GM19035 (cell line): Measurements from ENCODE around the gene MCCD1.

Experiments used
- ATAC-seq: cut with Tn5 transposase; IDR thresholded peaks from one replicate; pipeline ENCODE4 v1.9.1; 2021; ENCODE audit not compliant: unreplicated experiment

MCCD1 gene

GRCh38 chr6:31568537-31568961 is 39.8 kb downstream of the MCCD1 start:
- peak; percentile 70 for ATAC-seq

GRCh38 chr6:31569861-31570536 is 41.2 kb downstream of the MCCD1 start:
- ATAC-seq, result no peak

DNA sequence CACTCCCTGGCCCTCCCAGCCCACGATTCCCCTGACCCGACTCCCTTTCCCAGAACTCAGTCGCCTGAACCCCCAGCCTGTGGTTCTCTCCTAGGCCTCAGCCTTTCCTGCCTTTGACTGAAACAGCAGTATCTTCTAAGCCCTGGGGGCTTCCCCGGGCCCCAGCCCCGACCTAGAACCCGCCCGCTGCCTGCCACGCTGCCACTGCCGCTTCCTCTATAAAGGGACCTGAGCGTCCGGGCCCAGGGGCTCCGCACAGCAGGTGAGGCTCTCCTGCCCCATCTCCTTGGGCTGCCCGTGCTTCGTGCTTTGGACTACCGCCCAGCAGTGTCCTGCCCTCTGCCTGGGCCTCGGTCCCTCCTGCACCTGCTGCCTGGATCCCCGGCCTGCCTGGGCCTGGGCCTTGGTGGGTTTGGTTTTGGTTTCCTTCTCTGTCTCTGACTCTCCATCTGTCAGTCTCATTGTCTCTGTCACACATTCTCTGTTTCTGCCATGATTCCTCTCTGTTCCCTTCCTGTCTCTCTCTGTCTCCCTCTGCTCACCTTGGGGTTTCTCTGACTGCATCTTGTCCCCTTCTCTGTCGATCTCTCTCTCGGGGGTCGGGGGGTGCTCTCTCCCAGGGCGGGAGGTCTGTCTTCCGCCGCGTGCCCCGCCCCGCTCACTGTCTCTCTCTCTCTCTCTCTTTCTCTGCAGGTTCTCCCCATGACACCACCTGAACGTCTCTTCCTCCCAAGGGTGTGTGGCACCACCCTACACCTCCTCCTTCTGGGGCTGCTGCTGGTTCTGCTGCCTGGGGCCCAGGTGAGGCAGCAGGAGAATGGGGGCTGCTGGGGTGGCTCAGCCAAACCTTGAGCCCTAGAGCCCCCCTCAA is 43.5 kb downstream of the MCCD1 start, which contains the start of gene LTA:
TSS of gene LTA (plus strand) at position 249 of the 871 bp plus-strand sequence. CDS start at position 703, 454 bp downstream.
- ATAC-seq, result no peak

DNA sequence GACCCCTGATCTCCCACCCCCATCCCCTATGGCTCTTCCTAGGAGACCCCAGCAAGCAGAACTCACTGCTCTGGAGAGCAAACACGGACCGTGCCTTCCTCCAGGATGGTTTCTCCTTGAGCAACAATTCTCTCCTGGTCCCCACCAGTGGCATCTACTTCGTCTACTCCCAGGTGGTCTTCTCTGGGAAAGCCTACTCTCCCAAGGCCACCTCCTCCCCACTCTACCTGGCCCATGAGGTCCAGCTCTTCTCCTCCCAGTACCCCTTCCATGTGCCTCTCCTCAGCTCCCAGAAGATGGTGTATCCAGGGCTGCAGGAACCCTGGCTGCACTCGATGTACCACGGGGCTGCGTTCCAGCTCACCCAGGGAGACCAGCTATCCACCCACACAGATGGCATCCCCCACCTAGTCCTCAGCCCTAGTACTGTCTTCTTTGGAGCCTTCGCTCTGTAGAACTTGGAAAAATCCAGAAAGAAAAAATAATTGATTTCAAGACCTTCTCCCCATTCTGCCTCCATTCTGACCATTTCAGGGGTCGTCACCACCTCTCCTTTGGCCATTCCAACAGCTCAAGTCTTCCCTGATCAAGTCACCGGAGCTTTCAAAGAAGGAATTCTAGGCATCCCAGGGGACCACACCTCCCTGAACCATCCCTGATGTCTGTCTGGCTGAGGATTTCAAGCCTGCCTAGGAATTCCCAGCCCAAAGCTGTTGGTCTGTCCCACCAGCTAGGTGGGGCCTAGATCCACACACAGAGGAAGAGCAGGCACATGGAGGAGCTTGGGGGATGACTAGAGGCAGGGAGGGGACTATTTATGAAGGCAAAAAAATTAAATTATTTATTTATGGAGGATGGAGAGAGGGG is 44.7 kb downstream of the MCCD1 start:
- no peak for ATAC-seq

DNA sequence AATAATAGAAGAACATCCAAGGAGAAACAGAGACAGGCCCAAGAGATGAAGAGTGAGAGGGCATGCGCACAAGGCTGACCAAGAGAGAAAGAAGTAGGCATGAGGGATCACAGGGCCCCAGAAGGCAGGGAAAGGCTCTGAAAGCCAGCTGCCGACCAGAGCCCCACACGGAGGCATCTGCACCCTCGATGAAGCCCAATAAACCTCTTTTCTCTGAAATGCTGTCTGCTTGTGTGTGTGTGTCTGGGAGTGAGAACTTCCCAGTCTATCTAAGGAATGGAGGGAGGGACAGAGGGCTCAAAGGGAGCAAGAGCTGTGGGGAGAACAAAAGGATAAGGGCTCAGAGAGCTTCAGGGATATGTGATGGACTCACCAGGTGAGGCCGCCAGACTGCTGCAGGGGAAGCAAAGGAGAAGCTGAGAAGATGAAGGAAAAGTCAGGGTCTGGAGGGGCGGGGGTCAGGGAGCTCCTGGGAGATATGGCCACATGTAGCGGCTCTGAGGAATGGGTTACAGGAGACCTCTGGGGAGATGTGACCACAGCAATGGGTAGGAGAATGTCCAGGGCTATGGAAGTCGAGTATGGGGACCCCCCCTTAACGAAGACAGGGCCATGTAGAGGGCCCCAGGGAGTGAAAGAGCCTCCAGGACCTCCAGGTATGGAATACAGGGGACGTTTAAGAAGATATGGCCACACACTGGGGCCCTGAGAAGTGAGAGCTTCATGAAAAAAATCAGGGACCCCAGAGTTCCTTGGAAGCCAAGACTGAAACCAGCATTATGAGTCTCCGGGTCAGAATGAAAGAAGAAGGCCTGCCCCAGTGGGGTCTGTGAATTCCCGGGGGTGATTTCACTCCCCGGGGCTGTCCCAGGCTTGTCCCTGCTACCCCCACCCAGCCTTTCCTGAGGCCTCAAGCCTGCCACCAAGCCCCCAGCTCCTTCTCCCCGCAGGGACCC is 45.6 kb downstream of the MCCD1 start:
- ATAC-seq, result no peak

DNA sequence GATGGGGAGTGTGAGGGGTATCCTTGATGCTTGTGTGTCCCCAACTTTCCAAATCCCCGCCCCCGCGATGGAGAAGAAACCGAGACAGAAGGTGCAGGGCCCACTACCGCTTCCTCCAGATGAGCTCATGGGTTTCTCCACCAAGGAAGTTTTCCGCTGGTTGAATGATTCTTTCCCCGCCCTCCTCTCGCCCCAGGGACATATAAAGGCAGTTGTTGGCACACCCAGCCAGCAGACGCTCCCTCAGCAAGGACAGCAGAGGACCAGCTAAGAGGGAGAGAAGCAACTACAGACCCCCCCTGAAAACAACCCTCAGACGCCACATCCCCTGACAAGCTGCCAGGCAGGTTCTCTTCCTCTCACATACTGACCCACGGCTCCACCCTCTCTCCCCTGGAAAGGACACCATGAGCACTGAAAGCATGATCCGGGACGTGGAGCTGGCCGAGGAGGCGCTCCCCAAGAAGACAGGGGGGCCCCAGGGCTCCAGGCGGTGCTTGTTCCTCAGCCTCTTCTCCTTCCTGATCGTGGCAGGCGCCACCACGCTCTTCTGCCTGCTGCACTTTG is 46.7 kb downstream of the MCCD1 start, which contains the start of gene TNF:
TSS of gene TNF (plus strand) at position 231 of the 567 bp plus-strand sequence. CDS start at position 408, 177 bp downstream.
- no peak for ATAC-seq

GRCh38 chr6:31575952-31576685 is 47.4 kb downstream of the MCCD1 start:
- ATAC-seq, result no peak

DNA sequence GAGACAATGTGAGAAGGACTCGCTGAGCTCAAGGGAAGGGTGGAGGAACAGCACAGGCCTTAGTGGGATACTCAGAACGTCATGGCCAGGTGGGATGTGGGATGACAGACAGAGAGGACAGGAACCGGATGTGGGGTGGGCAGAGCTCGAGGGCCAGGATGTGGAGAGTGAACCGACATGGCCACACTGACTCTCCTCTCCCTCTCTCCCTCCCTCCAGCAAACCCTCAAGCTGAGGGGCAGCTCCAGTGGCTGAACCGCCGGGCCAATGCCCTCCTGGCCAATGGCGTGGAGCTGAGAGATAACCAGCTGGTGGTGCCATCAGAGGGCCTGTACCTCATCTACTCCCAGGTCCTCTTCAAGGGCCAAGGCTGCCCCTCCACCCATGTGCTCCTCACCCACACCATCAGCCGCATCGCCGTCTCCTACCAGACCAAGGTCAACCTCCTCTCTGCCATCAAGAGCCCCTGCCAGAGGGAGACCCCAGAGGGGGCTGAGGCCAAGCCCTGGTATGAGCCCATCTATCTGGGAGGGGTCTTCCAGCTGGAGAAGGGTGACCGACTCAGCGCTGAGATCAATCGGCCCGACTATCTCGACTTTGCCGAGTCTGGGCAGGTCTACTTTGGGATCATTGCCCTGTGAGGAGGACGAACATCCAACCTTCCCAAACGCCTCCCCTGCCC is 48.3 kb downstream of the MCCD1 start:
- ATAC-seq, result no peak

DNA sequence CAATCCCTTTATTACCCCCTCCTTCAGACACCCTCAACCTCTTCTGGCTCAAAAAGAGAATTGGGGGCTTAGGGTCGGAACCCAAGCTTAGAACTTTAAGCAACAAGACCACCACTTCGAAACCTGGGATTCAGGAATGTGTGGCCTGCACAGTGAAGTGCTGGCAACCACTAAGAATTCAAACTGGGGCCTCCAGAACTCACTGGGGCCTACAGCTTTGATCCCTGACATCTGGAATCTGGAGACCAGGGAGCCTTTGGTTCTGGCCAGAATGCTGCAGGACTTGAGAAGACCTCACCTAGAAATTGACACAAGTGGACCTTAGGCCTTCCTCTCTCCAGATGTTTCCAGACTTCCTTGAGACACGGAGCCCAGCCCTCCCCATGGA is 48.8 kb downstream of the MCCD1 start:
- no peak for ATAC-seq

GRCh38 chr6:31578184-31579118 is 49.7 kb downstream of the MCCD1 start:
- ATAC-seq, result no peak

DNA sequence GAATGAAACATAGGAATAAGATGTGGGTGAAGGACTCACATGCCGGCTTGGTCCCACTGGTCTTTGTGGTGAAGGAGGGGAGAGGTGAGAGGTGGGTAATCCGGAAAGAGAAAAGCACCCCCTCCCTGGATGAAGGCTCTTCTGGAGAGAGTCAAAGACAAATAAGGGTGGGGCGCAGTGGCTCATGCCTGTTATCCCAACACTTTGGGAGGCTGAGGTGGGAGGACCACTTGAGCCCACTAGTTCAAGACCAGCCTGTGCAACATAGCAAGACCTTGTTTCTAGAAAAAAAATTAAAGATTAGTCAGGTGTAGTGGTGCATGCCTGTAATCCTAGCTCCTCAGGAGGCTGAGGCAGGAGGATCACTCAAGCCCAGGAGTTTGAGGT is 50.4 kb downstream of the MCCD1 start:
- ATAC-seq, result no peak
